T-helper 9 cell (primary cell): ENCODE data around the gene TAC1.
"Not testable (repeated sequence)": the region's sequence is repeated elsewhere in the genome, so short reads cannot be mapped to it uniquely, and the experiment has no call there.

ENCODE experiments used
- DNase-seq: peaks from one replicate; pipeline ENCODE4 v3.0.0-alpha.2; 2020
- total RNA-seq, 2 donors: gene quantifications; one replicate each; lab custom pipeline; 2026; lab: John Stamatoyannopoulos, UW

The TAC1 gene
- total RNA-seq, result 0 reads per million in 2 donors

- no peak for DNase-seq
Observed at GRCh38 chr7:97731736-97732564, at the start of gene TAC1. Gene TAC1, plus strand, starts transcription at chr7:97732086. Its CDS starts 527 bp downstream, at chr7:97732613.

GRCh38 chr7:97685952-97686351 is 45.9 kb upstream of the TAC1 start:
- no peak for DNase-seq

GRCh38 chr7:97693586-97693985 is 38.3 kb upstream of the TAC1 start:
- no peak for DNase-seq

- no peak for DNase-seq
Observed at GRCh38 chr7:97694355-97694754, 37.5 kb upstream of the TAC1 start.

- DNase-seq, result no peak
Observed at GRCh38 chr7:97697396-97697795, 34.5 kb upstream of the TAC1 start.

GRCh38 chr7:97722386-97722785 is 9.5 kb upstream of the TAC1 start:
- DNase-seq, result no peak

- no peak for DNase-seq
Observed at GRCh38 chr7:97732565-97733275, 834 bp downstream of the TAC1 start.

- DNase-seq, result no peak
Observed at GRCh38 chr7:97733276-97734161, 1.6 kb downstream of the TAC1 start.

- no peak for DNase-seq
Observed at GRCh38 chr7:97734255-97734654, 2.4 kb downstream of the TAC1 start.

GRCh38 chr7:97735075-97735474 is 3.2 kb downstream of the TAC1 start:
- DNase-seq, result no peak

- no peak for DNase-seq
Observed at GRCh38 chr7:97748482-97748881, 16.6 kb downstream of the TAC1 start.

GRCh38 chr7:97751566-97751965 is 19.7 kb downstream of the TAC1 start:
- DNase-seq, result no peak

- no peak for DNase-seq
Observed at GRCh38 chr7:97752215-97752614, 20.3 kb downstream of the TAC1 start.

- no peak for DNase-seq
Observed at GRCh38 chr7:97757824-97758223, 25.9 kb downstream of the TAC1 start.

GRCh38 chr7:97770850-97771249 is 39.0 kb downstream of the TAC1 start:
- DNase-seq, result no peak

GRCh38 chr7:97771576-97771975 is 39.7 kb downstream of the TAC1 start:
- DNase-seq, result no peak

- no peak for DNase-seq
Observed at GRCh38 chr7:97772045-97772901, 40.4 kb downstream of the TAC1 start.

GRCh38 chr7:97786398-97786797 is 54.5 kb downstream of the TAC1 start:
- not testable (repeated sequence) for DNase-seq
